Thyroid gland (tissue), 4 donors: ENCODE measurements around the gene PABPN1L.

Source experiments
- POLR2A ChIP-seq, 2 donors: fragments of 450-650 bp; IDR thresholded peaks; one replicate each; pipeline ENCODE4 v1.6.1; 2017; ENCODE audit warnings: antibody characterized with exemption in 2 of 2, mild to moderate bottlenecking in 2 of 2, moderate library complexity in 1 of 2
- TF ChIP-seq, protein P1 (sequence below), 6 experiments: fragments of 200-600 bp in 3 of 6; fragments of 450-650 bp in 3 of 6; sonication (generic) in 3 of 6; IDR thresholded peaks; one replicate each; pipeline ENCODE4 v1.5.1; 2016 to 2019; ENCODE audit warnings: antibody characterized with exemption in 6 of 6, mild to moderate bottlenecking in 2 of 6, inconsistent platforms in 1 of 6, moderate library complexity in 1 of 6

DNA sequence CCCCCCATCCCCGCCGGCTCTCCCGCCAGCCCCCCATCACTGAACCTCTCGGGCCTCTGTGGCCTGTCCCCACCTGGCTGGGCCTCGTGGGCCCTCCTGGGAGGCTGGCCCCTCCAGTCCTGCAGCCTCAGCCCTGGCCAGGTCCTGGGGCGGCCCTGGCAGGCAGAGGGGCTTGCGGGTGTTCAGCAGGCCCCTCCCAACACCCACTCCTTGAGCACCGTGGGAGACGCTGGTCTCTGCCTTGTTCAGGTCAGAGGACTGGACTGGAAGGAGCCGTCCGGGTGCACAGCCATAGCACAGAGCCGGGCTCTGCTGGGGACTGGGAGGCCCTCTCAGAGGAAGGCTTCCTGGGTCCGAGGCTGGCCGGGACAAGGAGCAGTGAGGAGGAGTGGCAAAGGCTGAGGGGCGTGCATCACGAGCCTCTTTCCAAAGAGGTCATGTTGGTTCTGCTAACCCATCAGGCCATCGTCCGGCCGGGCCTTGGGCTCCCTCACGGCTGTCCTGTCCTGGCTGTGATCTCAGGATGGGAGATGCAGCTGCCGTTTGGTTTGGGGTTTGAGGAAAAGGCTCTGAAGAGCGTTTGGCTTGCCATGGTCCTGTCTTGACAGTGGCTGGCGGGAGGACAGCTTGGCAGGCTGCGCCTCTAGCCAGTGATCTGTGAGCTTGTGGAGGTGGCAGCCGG is 6.3 kb upstream of the PABPN1L start:
- TF ChIP-seq, protein P1, sequence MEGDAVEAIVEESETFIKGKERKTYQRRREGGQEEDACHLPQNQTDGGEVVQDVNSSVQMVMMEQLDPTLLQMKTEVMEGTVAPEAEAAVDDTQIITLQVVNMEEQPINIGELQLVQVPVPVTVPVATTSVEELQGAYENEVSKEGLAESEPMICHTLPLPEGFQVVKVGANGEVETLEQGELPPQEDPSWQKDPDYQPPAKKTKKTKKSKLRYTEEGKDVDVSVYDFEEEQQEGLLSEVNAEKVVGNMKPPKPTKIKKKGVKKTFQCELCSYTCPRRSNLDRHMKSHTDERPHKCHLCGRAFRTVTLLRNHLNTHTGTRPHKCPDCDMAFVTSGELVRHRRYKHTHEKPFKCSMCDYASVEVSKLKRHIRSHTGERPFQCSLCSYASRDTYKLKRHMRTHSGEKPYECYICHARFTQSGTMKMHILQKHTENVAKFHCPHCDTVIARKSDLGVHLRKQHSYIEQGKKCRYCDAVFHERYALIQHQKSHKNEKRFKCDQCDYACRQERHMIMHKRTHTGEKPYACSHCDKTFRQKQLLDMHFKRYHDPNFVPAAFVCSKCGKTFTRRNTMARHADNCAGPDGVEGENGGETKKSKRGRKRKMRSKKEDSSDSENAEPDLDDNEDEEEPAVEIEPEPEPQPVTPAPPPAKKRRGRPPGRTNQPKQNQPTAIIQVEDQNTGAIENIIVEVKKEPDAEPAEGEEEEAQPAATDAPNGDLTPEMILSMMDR (IDR thresholded peaks at IDR 0.05) = no peak
- TF ChIP-seq POLR2A (IDR thresholded peaks at IDR 0.05) = no peak
